NB4 (cell line): ENCODE data around the gene TEX51.

Experiments used
- POLR2A ChIP-seq: IDR thresholded peaks from 2 replicates; pipeline ENCODE4 v1.6.1; 2011; ENCODE audit warnings: mild to moderate bottlenecking; ENCODE audit not compliant: insufficient read length; ENCODE audit errors: extremely low read depth
- TF ChIP-seq, protein P1 (sequence below): IDR thresholded peaks from one replicate; pipeline ENCODE4 v1.5.1; 2012; ENCODE audit warnings: low read depth, low read length
- TF ChIP-seq, protein P2 (sequence below): IDR thresholded peaks from 2 replicates; pipeline ENCODE4 v1.6.1; 2011; ENCODE audit warnings: low read depth, low read length

DNA sequence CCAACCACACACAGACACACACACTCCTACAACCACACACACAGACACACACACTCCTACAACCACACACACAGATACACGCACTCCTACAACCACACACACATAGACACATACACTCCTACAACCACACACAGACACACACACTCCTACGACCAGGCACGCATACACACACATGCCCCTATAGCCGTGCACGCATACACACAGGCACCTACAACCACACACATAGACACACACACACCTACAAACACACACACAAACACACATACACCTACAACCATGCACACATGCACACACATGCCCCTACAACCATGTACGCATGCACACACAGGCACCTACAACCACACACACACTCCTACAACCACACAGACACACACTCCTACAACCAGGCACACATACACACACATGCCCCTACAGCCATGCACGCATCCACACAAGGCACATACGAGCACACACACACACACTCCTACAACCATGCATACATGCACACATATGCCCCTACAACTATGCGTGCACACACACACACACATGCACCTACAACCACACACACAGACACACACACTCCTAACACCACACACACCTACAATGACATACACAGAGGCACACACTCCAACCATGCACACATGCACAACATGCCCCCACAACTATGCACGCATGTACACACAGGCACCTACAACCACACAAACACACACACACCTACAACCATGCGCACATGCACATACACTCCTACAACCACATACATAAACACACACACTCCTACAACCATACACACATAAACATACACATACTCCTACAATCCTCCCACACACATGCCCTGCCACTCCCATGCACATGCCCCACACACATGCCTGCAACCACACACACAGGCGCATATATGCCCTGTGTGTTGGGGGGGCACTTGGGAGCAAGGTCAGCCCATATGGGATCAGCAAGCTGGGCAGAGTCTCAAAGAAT lies 19.1 kb upstream of the TEX51 start:
- TF ChIP-seq POLR2A, result no peak
- TF ChIP-seq, protein P1, sequence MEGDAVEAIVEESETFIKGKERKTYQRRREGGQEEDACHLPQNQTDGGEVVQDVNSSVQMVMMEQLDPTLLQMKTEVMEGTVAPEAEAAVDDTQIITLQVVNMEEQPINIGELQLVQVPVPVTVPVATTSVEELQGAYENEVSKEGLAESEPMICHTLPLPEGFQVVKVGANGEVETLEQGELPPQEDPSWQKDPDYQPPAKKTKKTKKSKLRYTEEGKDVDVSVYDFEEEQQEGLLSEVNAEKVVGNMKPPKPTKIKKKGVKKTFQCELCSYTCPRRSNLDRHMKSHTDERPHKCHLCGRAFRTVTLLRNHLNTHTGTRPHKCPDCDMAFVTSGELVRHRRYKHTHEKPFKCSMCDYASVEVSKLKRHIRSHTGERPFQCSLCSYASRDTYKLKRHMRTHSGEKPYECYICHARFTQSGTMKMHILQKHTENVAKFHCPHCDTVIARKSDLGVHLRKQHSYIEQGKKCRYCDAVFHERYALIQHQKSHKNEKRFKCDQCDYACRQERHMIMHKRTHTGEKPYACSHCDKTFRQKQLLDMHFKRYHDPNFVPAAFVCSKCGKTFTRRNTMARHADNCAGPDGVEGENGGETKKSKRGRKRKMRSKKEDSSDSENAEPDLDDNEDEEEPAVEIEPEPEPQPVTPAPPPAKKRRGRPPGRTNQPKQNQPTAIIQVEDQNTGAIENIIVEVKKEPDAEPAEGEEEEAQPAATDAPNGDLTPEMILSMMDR, result no peak
- TF ChIP-seq, protein P2, sequence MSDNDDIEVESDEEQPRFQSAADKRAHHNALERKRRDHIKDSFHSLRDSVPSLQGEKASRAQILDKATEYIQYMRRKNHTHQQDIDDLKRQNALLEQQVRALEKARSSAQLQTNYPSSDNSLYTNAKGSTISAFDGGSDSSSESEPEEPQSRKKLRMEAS, result no peak
